Nephron progenitor cell (in vitro differentiated cells): ENCODE data around the gene DNAH10.

Experiments
- DNase-seq: peaks from one replicate; pipeline ENCODE4 v3.0.0; 2021
- H3K27ac Mint-ChIP-seq: 2 replicates; pipeline ENCODE4 v1.8.0; 2021; ENCODE audit warnings: mild to moderate bottlenecking, moderate library complexity, mixed read lengths
- H3K27me3 Mint-ChIP-seq: 2 replicates; pipeline ENCODE4 v1.8.0; 2021; ENCODE audit warnings: mild to moderate bottlenecking, low read depth, mixed read lengths; ENCODE audit not compliant: poor library complexity
- H3K36me3 Mint-ChIP-seq: 2 replicates; pipeline ENCODE4 v1.8.0; 2021; ENCODE audit warnings: low read depth, mixed read lengths
- H3K4me1 Mint-ChIP-seq: 2 replicates; pipeline ENCODE4 v1.8.0; 2021; ENCODE audit warnings: mixed read lengths
- H3K4me3 Mint-ChIP-seq: 2 replicates; pipeline ENCODE4 v1.8.0; 2021; ENCODE audit warnings: mild to moderate bottlenecking, moderate library complexity, mixed read lengths
- H3K9me3 Mint-ChIP-seq: 2 replicates; pipeline ENCODE4 v1.8.0; 2021; ENCODE audit warnings: mild to moderate bottlenecking, moderate library complexity, mixed read lengths
- TF ChIP-seq, protein P1 (sequence below): fragments of 200-600 bp; sonication (generic); IDR thresholded peaks from 2 replicates; pipeline ENCODE4 v1.5.0; 2021; ENCODE audit warnings: antibody characterized with exemption

DNAH10 gene

DNA sequence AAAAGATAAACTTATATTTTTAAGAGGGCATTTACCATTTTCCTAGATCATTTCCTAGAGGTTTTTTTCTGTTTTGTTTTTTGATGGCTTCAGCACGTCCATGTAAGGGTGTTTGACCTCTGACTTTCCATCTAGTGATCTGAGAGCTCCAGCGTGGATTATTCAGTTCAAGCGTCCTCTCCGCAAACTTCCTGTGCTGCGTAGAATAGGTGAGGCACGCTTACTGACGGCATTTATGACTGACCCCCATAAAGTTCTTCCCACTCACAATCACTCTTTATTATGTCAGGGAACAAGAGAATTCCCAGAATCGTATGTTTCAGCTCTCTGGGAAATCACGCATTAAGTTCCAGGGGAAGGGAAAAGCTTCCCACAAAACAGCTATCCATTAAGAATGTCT, 194.1 kb downstream of the DNAH10 start:
- H3K27ac Mint-ChIP-seq, result peak overlapping the region; percentile 32
- TF ChIP-seq, protein P1, sequence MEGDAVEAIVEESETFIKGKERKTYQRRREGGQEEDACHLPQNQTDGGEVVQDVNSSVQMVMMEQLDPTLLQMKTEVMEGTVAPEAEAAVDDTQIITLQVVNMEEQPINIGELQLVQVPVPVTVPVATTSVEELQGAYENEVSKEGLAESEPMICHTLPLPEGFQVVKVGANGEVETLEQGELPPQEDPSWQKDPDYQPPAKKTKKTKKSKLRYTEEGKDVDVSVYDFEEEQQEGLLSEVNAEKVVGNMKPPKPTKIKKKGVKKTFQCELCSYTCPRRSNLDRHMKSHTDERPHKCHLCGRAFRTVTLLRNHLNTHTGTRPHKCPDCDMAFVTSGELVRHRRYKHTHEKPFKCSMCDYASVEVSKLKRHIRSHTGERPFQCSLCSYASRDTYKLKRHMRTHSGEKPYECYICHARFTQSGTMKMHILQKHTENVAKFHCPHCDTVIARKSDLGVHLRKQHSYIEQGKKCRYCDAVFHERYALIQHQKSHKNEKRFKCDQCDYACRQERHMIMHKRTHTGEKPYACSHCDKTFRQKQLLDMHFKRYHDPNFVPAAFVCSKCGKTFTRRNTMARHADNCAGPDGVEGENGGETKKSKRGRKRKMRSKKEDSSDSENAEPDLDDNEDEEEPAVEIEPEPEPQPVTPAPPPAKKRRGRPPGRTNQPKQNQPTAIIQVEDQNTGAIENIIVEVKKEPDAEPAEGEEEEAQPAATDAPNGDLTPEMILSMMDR, result no peak
- peak overlapping the region; percentile 0 for H3K4me3 Mint-ChIP-seq
- H3K4me1 Mint-ChIP-seq, result peaks cover 29% of the 10 kb centered on the region
- no peaks in the 10 kb centered on the region for H3K9me3 Mint-ChIP-seq
- no peaks in the 10 kb centered on the region for H3K36me3 Mint-ChIP-seq
- H3K27me3 Mint-ChIP-seq, result peaks cover 6% of the 10 kb centered on the region
- no peak for DNase-seq

DNA sequence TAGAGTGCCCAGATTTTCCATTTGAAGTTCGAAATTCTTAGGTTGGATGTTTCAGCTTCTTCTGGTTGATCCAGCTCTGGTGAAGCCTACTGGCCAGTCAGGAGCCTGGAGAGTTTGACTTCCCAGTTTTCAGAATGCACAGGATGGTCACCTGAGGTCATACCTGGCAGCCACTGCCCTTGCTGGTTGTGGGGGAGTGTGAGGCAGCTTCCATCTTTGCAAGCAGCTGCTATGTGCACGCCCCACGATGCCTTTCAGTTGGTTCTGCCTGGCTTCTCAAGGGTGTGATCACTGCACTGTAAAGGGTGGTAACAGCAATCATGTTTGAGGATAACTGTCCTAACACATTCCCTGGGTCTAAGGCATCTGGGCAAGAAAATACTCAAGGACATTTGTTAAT, 195.1 kb downstream of the DNAH10 start:
- Mint-ChIP-seq H3K4me1 (peaks cover 33% of the 10 kb centered on the region), H3K36me3 (no peaks in the 10 kb centered on the region), H3K4me3 (no peak overlapping the region), H3K27me3 (peaks cover 6% of the 10 kb centered on the region), H3K27ac (no peak overlapping the region), H3K9me3 (no peaks in the 10 kb centered on the region)
- DNase-seq, result no peak
- TF ChIP-seq, protein P1, result no peak

DNA sequence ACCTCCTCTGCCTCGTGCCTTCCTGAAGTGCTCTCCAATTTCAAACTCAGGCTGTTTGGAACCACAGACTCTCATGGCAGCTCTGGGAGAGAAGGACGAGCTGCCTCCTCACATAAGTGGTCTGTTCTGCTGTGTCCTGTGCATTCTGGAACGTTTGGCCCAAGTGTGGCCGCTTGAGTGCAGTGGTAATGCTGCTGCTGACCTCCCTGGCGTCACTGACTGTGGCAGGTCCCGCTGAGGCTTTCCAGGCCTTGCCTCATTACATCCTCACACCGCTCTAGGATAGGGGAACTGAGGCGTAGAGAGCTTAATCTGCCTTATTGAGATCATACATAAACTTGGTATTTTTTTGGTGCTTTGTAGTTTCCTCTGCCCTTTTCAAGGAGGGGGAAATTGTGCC, 196.4 kb downstream of the DNAH10 start:
- TF ChIP-seq, protein P1, result no peak
- Mint-ChIP-seq H3K27me3 (peaks cover 8% of the 10 kb centered on the region), H3K27ac (peak overlapping the region; percentile 91), H3K9me3 (no peaks in the 10 kb centered on the region), H3K4me3 (no peak overlapping the region), H3K36me3 (no peaks in the 10 kb centered on the region), H3K4me1 (peaks cover 45% of the 10 kb centered on the region)
- DNase-seq, result no peak

DNA sequence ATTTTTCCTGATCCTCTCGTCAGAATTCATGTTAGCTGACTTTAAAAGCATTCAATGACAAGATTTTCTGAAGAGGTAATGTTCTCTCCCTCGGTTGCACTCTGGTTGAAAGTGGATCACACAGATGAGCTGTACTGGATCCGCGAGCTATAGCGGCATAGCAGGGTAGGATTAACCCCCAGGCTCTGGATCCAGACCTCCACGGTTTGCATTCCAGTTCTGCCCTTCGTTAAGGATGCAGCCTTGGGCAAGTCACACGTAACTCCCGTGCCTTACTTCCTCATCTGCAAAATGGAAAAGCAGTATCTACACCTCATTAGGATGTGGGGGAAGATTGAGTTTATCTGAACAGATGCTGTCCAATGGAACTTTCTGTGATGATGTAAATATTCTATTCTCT, 196.8 kb downstream of the DNAH10 start:
- Mint-ChIP-seq H3K36me3 (no peaks in the 10 kb centered on the region), H3K4me1 (peaks cover 48% of the 10 kb centered on the region), H3K4me3 (no peak overlapping the region), H3K27ac (peak overlapping the region; percentile 91), H3K9me3 (no peaks in the 10 kb centered on the region), H3K27me3 (peaks cover 9% of the 10 kb centered on the region)
- DNase-seq, result no peak
- TF ChIP-seq, protein P1, result no peak

DNA sequence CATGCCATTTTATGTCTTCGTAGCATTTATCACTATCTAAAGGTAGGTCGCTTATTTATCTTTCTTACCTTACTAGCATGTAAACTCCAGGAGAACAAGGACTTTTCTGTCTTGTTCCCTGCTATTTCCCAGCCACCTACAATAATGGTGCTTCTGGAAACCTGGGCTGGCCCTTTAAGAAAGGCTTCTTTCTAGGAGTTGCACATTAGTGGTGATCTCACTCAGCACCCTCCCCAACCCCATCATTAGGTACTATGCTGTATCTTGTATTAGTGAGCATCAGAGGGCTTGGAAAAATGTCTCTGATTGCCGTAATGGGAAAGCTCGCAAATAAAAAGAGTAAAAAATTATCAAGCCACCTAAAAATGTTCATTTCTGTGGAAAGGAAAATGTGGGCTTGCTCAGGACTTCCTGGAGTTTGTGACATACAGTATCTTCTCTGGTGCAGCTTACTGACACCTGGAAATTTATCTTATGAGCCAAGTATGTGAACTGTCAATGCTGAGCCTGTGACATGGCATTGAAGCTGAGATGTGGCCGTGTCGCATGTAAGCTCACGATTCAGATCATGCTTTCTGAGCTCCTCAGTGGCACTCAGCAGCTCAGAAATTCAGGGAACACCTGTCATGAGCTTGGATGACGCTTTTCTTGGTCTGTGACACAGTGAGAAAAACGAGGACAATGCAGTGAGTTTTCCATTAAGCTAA, 198.1 kb downstream of the DNAH10 start:
- H3K4me3 Mint-ChIP-seq, result no peak overlapping the region
- no peaks in the 10 kb centered on the region for H3K36me3 Mint-ChIP-seq
- H3K4me1 Mint-ChIP-seq, result peaks cover 48% of the 10 kb centered on the region
- H3K27ac Mint-ChIP-seq, result no peak overlapping the region
- H3K27me3 Mint-ChIP-seq, result peaks cover 7% of the 10 kb centered on the region
- TF ChIP-seq, protein P1, result no peak
- DNase-seq, result no peak
- no peaks in the 10 kb centered on the region for H3K9me3 Mint-ChIP-seq

DNA sequence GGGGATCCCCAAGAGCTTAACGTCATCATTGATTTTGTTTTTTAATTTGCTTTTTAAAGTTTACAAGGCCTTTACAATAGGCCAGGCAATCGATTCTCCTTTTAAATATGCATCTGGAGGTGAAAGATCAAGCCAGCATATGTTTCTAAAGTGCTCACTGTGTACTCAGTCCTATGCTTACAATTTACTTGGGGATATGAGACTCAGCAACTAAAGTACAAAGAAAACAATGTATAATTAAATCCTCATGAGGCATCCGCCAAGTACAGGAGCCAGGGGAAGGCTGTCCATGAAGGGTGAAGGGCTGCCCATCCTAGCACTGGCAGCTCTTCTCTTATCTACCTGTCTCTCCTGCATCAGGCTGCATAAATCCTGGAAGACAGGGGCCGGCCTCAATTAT, 198.8 kb downstream of the DNAH10 start:
- Mint-ChIP-seq H3K27me3 (peaks cover 7% of the 10 kb centered on the region), H3K36me3 (no peaks in the 10 kb centered on the region), H3K4me1 (peaks cover 45% of the 10 kb centered on the region), H3K27ac (no peak overlapping the region), H3K9me3 (no peaks in the 10 kb centered on the region), H3K4me3 (no peak overlapping the region)
- TF ChIP-seq, protein P1, result no peak
- no peak for DNase-seq
